HepG2 (cell line): ENCODE results near the gene SAP130. TPM values are rescaled to one million over a fixed set of nuclear protein-coding genes. Genes with fewer than 3 reads are reported as not detected.

ENCODE experiments used
- ATAC-seq: fragments of 200-7000 bp; cut with Tn5 transposase; 3 replicates; pipeline ENCODE4 v1.9.1; 2020; ENCODE audit warnings: mild to moderate bottlenecking, moderate library complexity
- BruUV-seq: library from RNA; stranded (reverse); fragments of 400-500 nt; replicated peaks from 2 replicates; lab custom pipeline; 2021; lab: Mats Ljungman, UMichigan
- CTCF ChIA-PET: fragments of 300-600 bp; formaldehyde crosslinking; extraction: SDS; loops from one replicate; lab custom pipeline; 2021; ENCODE audit warnings: low total read pairs, inconsistent platforms, low intra/inter-chr PET ratio; lab: Yijun Ruan, JAX
- POLR2A ChIA-PET: fragments of 350-600 bp; sonication (Branson Sonifier 250); formaldehyde crosslinking; loops from one replicate; lab custom pipeline; 2020; ENCODE audit warnings: antibody characterized with exemption, inconsistent platforms; lab: Yijun Ruan, JAX
- DNase-seq: peaks from one replicate; pipeline ENCODE4 v3.0.0-alpha.2; 2015; ENCODE audit warnings: low spot score
- FAIRE-seq: peaks from 3 replicates; lab custom pipeline; 2011; peaks lifted over from hg19 to GRCh38; lab: Jason Lieb, UNC
- H2AFZ ChIP-seq: one replicate; pipeline ENCODE4 v1.6.1; 2011; ENCODE audit warnings: low read length, inconsistent platforms
- H3K27ac ChIP-seq: fragments of 300-600 bp; 3 replicates; pipeline ENCODE4 v1.8.0; 2011; ENCODE audit warnings: mixed run types, mild to moderate bottlenecking, mixed read lengths, low read length, inconsistent platforms; ENCODE audit not compliant: insufficient read depth; ENCODE audit errors: extremely low read length
- H3K27me3 ChIP-seq, 2 experiments: fragments of 200-600 bp in 1 of 2; 2 replicates in 1 of 2; 3 replicates in 1 of 2; pipeline versions ENCODE4 v1.6.0 to v1.8.0; 2011; ENCODE audit warnings: low read length in 2 of 2, mild to moderate bottlenecking in 2 of 2, moderate library complexity in 2 of 2, inconsistent platforms in 1 of 2; ENCODE audit not compliant: insufficient read depth in 2 of 2, control insufficient read depth in 1 of 2
- H3K36me3 ChIP-seq, 2 experiments: fragments of 200-600 bp in 1 of 2; replicated peaks in 1 of 2; 2 replicates in 1 of 2; 3 replicates in 1 of 2; pipeline versions ENCODE4 v1.5.1 to v1.8.0; 2011; ENCODE audit warnings: low read length in 2 of 2, inconsistent platforms in 1 of 2; ENCODE audit not compliant: insufficient read depth in 2 of 2, control insufficient read depth in 1 of 2
- H3K4me1 ChIP-seq: 2 replicates; pipeline ENCODE4 v1.5.1; 2012; ENCODE audit warnings: low read length, inconsistent platforms; ENCODE audit not compliant: insufficient read depth
- H3K4me2 ChIP-seq: 2 replicates; pipeline ENCODE4 v1.6.0; 2011; ENCODE audit warnings: low read depth, low read length, inconsistent platforms
- H3K4me3 ChIP-seq, 3 experiments: fragments of 200-600 bp in 1 of 3; sonication (generic), shearing (Covaris generic) in 1 of 3; replicated peaks in 1 of 3; 2 replicates each; pipeline ENCODE4 v1.5.1; 2011 to 2016; ENCODE audit warnings: low read length in 3 of 3, inconsistent platforms in 2 of 3, low read depth in 2 of 3, mild to moderate bottlenecking in 2 of 3, control low read depth in 1 of 3, mixed read lengths in 1 of 3; ENCODE audit not compliant: insufficient read depth in 1 of 3
- H3K79me2 ChIP-seq: one replicate; pipeline ENCODE4 v1.6.1; 2011; ENCODE audit warnings: low read length, inconsistent platforms; ENCODE audit not compliant: insufficient read depth
- H3K9ac ChIP-seq: 2 replicates; pipeline ENCODE4 v1.6.0; 2011; ENCODE audit warnings: mild to moderate bottlenecking, low read depth, low read length, inconsistent platforms; ENCODE audit not compliant: insufficient read depth
- H3K9me3 ChIP-seq: 2 replicates; pipeline ENCODE4 v1.5.1; 2012; ENCODE audit warnings: mild to moderate bottlenecking, low read length
- H4K20me1 ChIP-seq: 2 replicates; pipeline ENCODE4 v1.6.0; 2011; ENCODE audit warnings: inconsistent platforms, mild to moderate bottlenecking, low read length, moderate library complexity; ENCODE audit not compliant: insufficient read depth
- GMEB1 ChIP-seq: sonication (generic); formaldehyde crosslinking; IDR thresholded peaks from 2 replicates; pipeline ENCODE4 v1.5.1; 2020; ENCODE audit warnings: missing genetic modification reagents, mild to moderate bottlenecking, borderline replicate concordance
- HINFP ChIP-seq: sonication (generic); formaldehyde crosslinking; IDR thresholded peaks from 2 replicates; pipeline ENCODE4 v1.4.0; 2020; ENCODE audit warnings: low read depth, mild to moderate bottlenecking, missing genetic modification reagents
- LCORL ChIP-seq, 2 experiments: fragments of 450-650 bp in 1 of 2; sonication (generic) in 1 of 2; formaldehyde crosslinking in 1 of 2; IDR thresholded peaks; 2 replicates each; pipeline versions ENCODE4 v1.5.0 to v1.6.1; 2017 to 2020; ENCODE audit warnings: antibody characterized with exemption in 1 of 2, missing genetic modification reagents in 1 of 2
- RXRB ChIP-seq: IDR thresholded peaks from 2 replicates; pipeline ENCODE4 v1.6.1; 2016; ENCODE audit warnings: borderline replicate concordance, missing genetic modification reagents, missing compliant biosample characterization
- SMARCC2 ChIP-seq: fragments of 450-650 bp; IDR thresholded peaks from 2 replicates; pipeline ENCODE4 v1.6.1; 2017; ENCODE audit warnings: antibody characterized with exemption, mild to moderate bottlenecking
- ZNF512 ChIP-seq: sonication (generic); formaldehyde crosslinking; IDR thresholded peaks from 2 replicates; pipeline ENCODE4 v1.4.0; 2020; ENCODE audit warnings: mild to moderate bottlenecking, missing genetic modification reagents
- ZNF724P ChIP-seq: sonication (generic); formaldehyde crosslinking; IDR thresholded peaks from 2 replicates; pipeline ENCODE4 v1.8.0; 2022; ENCODE audit warnings: missing genetic modification reagents, borderline replicate concordance
- WGBS: methylation state at CpG from one replicate; pipeline ENCODE4 v1.1.6; 2017; ENCODE audit warnings: low lambda C conversion rate; 5-methylcytosine and 5-hydroxymethylcytosine counted together
- in situ Hi-C: cut with HindIII; loops from 2 replicates; pipeline ENCODE4 v1.10.0; 2017; ENCODE audit warnings: low pct_unique_long_range_greater_than_20kb; ENCODE audit not compliant: extremely low pct_ligation_motif_present
- intact Hi-C: fragments of 100-400 bp; cut with micrococcal nuclease; formaldehyde crosslinking; loops from one replicate; pipeline ENCODE4 v1.10.0; 2022; ENCODE audit not compliant: unreplicated experiment
- polyA plus RNA-seq, 8 experiments: library from polyadenylated mRNA; depleted of rRNA in 3 of 8; stranded (reverse) in 7 of 8; unstranded in 1 of 8; fragments of >200 nt; fragmentation: Illumina TruSeq in 4 of 8; extraction: Trizol in 4 of 8; gene quantifications; 2 replicates each; pipeline versions ENCODE4 v1.2.1 to v1.2.3, GENCODE V29; 2011 to 2016; ENCODE audit warnings: low read depth in 4 of 8, missing spikeins in 1 of 8, mixed read lengths in 1 of 8; ENCODE audit not compliant: insufficient read depth in 1 of 8
- total RNA-seq, 5 experiments: library from RNA; depleted of rRNA; stranded (reverse); fragments of >200 nt; fragmentation: Illumina TruSeq; extraction: Trizol; gene quantifications; 2 replicates each; pipeline ENCODE4 v1.2.3, GENCODE V29; 2016; ENCODE audit warnings: low read depth in 1 of 5
- TF ChIP-seq, protein P1 (sequence below): sonication (generic); formaldehyde crosslinking; IDR thresholded peaks from 2 replicates; pipeline ENCODE4 v1.5.1; 2020; ENCODE audit warnings: mild to moderate bottlenecking, missing genetic modification reagents

The SAP130 gene
- total and polyA plus RNA-seq, 2 of the 13 experiments (the other 11 are each of a cell fraction or from before 2014, with no cell fraction given) = 11.1 to 18.6 TPM

DNA sequence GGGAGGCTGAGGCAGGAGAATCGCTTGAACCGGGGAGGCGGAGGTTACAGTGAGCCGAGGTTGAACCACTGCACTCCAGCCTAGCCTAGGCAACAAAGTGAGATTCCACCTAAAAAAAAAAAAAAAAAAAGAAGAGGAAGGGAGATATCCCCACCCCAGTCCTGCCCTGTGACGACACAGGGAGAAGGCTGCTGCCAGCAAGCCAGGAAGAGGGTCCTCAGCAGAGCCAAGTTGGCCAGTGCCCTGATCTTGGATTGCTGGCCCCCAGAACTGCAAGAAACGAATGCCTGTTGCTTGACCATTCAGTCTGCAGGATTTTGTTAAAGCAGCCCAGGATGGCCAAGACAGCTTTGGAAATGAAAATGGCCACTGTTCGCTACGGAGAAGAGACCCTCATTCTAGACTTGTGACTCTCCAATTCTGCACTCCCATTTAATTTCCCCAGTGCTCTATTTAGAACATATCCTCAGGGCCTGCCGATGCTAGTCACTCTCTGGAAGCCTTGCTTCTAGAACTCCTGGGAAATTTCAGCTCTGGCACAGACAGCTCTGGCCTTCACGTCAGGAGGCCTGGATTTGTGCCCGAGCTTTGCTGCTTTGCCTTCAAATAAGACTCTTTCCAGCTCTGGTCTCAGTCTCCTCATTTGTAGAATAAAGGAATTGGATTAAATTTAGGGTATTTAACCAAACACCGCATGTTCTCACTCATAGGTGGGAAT, 126.4 kb downstream of the SAP130 start (continued):
- no peak for TF ChIP-seq GMEB1 (CRISPR knock-in tag)
- no peak for TF ChIP-seq HINFP
- no peak for TF ChIP-seq ZNF512
- TF ChIP-seq ZNF724P (CRISPR knock-in tag) = no peak

GRCh38 chr2:127897531-127898211, 130.2 kb downstream of the SAP130 start:
- peak; percentile 15 for FAIRE-seq
- 3% methylated on average over 1 of the region's 1 CpG for WGBS
- BruUV-seq = no TSS peak
- H3K4me1 ChIP-seq = peaks cover 40% of the 10 kb centered on the region
- no peaks in the 10 kb centered on the region for H3K9me3 ChIP-seq
- H3K4me3 ChIP-seq = no peak overlapping the region
- no peak overlapping the region for H2AFZ ChIP-seq
- H3K4me2 ChIP-seq = peak overlapping the region; percentile 4; the same call in 1 of the 2 replicates
- H3K79me2 ChIP-seq = no peaks in the 10 kb centered on the region
- no peaks in the 10 kb centered on the region for H3K36me3 ChIP-seq
- CTCF ChIA-PET = no interaction called here
- POLR2A ChIA-PET = no interaction called here
- H3K27me3 ChIP-seq = no peaks in the 10 kb centered on the region
- no peak overlapping the region for H3K9ac ChIP-seq
- no peaks in the 10 kb centered on the region for H4K20me1 ChIP-seq
- TF ChIP-seq, protein P1, sequence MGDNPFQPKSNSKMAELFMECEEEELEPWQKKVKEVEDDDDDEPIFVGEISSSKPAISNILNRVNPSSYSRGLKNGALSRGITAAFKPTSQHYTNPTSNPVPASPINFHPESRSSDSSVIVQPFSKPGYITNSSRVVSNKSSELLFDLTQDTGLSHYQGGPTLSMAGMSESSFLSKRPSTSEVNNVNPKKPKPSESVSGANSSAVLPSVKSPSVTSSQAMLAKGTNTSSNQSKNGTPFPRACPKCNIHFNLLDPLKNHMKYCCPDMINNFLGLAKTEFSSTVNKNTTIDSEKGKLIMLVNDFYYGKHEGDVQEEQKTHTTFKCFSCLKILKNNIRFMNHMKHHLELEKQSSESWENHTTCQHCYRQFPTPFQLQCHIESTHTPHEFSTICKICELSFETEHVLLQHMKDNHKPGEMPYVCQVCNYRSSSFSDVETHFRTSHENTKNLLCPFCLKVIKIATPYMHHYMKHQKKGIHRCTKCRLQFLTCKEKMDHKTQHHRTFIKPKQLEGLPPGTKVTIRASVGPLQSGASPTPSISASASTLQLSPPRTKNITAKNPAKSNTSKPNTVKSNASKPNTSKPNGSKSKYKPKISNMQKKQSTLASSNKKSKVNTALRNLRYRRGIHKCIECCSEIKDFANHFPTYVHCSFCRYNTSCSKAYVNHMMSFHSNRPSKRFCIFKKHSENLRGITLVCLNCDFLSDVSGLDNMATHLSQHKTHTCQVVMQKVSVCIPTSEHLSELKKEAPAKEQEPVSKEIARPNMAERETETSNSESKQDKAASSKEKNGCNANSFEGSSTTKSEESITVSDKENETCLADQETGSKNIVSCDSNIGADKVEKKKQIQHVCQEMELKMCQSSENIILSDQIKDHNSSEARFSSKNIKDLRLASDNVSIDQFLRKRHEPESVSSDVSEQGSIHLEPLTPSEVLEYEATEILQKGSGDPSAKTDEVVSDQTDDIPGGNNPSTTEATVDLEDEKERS = 0 out of 2 replicates have a peak, but pooled peaks have one; percentile 46
- TF ChIP-seq RXRB (CRISPR knock-in tag) (no peak), SMARCC2 (no peak), LCORL (IDR thresholded peaks at IDR 0.05) (no peak), LCORL (CRISPR knock-in tag; IDR thresholded peaks at IDR 0.05) (0 out of 2 replicates have a peak, but pooled peaks have one; percentile 24)
- no peak; the same call in 2 of the 3 replicates for ATAC-seq
- intact Hi-C loops = no loop called here
- no peak for DNase-seq
- no peak overlapping the region for H3K27ac ChIP-seq
- in situ Hi-C loops = no loop called here
